Ishikawa (cell line): Measurements from ENCODE around the gene ARSB.

Experiments
- CEBPB ChIP-seq: IDR thresholded peaks from 2 replicates; pipeline ENCODE4 v1.6.1; 2012
- CREB1 ChIP-seq: IDR thresholded peaks from 2 replicates; pipeline ENCODE4 v1.6.1; 2012; ENCODE audit warnings: low read depth
- EGR1 ChIP-seq: IDR thresholded peaks from 2 replicates; pipeline ENCODE4 v1.6.1; 2012
- EP300 ChIP-seq: IDR thresholded peaks from 2 replicates; pipeline ENCODE4 v1.6.1; 2012; ENCODE audit warnings: borderline replicate concordance
- FOXM1 ChIP-seq: IDR thresholded peaks from 2 replicates; pipeline ENCODE4 v1.6.1; 2012; ENCODE audit warnings: low read depth, borderline replicate concordance
- MAX ChIP-seq: IDR thresholded peaks from 2 replicates; pipeline ENCODE4 v1.6.1; 2012
- NFIC ChIP-seq: IDR thresholded peaks from 2 replicates; pipeline ENCODE4 v1.6.1; 2012
- RAD21 ChIP-seq: IDR thresholded peaks from 2 replicates; pipeline ENCODE4 v1.6.1; 2012; ENCODE audit warnings: low read depth
- TAF1 ChIP-seq: IDR thresholded peaks from 2 replicates; pipeline ENCODE4 v1.6.1; 2012; ENCODE audit warnings: low read depth, mild to moderate bottlenecking
- TCF12 ChIP-seq: IDR thresholded peaks from 2 replicates; pipeline ENCODE4 v1.6.1; 2012; ENCODE audit warnings: low read depth
- TEAD4 ChIP-seq: IDR thresholded peaks from 2 replicates; pipeline ENCODE4 v1.6.1; 2012
- YY1 ChIP-seq: IDR thresholded peaks from 2 replicates; pipeline ENCODE4 v1.6.1; 2012; ENCODE audit warnings: low read depth
- ZBTB7A ChIP-seq: IDR thresholded peaks from 2 replicates; pipeline ENCODE4 v1.6.1; 2012; ENCODE audit warnings: low read depth
- TF ChIP-seq, protein P1 (sequence below): IDR thresholded peaks from 2 replicates; pipeline ENCODE4 v1.6.1; 2012
- TF ChIP-seq, protein P2 (sequence below): IDR thresholded peaks from 2 replicates; pipeline ENCODE4 v1.6.1; 2012; ENCODE audit warnings: low read depth, mild to moderate bottlenecking

Gene ARSB

DNA sequence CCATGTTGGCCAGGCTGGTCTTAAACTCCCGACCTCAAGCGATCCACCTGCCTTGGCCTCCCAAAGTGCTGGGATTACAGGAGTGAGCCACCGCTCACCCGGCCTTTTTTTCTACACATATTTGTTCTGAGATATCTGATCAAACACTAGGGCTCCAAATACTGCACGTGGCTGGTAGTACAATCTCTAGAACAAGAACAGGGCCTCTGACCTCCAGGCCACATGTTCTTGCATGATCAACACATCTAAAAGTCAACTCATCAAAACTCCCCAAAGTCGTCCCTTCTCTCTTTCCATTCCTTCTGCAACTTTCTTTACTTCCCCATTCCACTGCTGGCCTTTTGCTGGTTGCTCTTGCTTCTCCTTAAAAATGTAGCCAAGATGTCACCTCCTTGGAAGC, 223.3 kb downstream of the ARSB start:
- TF ChIP-seq ZBTB7A (no peak), YY1 (no peak), FOXM1 (no peak), MAX (no peak), TAF1 (no peak), TEAD4 (no peak), CREB1 (no peak), TCF12 (no peak), CEBPB (no peak), EP300 (no peak), RAD21 (no peak), NFIC (no peak), EGR1 (no peak)
- TF ChIP-seq, protein P1, sequence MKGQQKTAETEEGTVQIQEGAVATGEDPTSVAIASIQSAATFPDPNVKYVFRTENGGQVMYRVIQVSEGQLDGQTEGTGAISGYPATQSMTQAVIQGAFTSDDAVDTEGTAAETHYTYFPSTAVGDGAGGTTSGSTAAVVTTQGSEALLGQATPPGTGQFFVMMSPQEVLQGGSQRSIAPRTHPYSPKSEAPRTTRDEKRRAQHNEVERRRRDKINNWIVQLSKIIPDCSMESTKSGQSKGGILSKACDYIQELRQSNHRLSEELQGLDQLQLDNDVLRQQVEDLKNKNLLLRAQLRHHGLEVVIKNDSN, result no peak
- TF ChIP-seq, protein P2, sequence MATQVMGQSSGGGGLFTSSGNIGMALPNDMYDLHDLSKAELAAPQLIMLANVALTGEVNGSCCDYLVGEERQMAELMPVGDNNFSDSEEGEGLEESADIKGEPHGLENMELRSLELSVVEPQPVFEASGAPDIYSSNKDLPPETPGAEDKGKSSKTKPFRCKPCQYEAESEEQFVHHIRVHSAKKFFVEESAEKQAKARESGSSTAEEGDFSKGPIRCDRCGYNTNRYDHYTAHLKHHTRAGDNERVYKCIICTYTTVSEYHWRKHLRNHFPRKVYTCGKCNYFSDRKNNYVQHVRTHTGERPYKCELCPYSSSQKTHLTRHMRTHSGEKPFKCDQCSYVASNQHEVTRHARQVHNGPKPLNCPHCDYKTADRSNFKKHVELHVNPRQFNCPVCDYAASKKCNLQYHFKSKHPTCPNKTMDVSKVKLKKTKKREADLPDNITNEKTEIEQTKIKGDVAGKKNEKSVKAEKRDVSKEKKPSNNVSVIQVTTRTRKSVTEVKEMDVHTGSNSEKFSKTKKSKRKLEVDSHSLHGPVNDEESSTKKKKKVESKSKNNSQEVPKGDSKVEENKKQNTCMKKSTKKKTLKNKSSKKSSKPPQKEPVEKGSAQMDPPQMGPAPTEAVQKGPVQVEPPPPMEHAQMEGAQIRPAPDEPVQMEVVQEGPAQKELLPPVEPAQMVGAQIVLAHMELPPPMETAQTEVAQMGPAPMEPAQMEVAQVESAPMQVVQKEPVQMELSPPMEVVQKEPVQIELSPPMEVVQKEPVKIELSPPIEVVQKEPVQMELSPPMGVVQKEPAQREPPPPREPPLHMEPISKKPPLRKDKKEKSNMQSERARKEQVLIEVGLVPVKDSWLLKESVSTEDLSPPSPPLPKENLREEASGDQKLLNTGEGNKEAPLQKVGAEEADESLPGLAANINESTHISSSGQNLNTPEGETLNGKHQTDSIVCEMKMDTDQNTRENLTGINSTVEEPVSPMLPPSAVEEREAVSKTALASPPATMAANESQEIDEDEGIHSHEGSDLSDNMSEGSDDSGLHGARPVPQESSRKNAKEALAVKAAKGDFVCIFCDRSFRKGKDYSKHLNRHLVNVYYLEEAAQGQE, result no peak

DNA sequence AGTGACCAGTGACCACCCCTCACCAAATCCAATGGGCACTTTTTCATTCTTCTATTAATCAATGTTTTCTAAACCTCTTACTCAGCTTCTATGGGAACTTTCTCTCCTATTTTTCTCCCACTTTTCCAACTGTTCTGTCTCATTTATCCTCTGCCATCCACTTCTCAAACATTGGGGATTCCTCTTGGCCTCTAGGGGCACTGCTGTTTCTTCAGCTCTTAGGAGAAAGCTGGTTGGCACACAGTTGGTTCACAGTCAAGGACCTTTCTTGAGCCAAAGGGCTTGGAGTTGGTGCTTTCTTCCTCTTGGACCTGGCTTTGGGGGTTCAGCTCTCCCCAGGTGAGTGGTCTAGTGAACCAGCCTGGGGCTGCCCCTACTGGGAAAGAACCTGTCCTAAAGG, 224.3 kb downstream of the ARSB start:
- TF ChIP-seq, protein P2, result no peak
- no peak for TF ChIP-seq FOXM1
- no peak for TF ChIP-seq TAF1
- TF ChIP-seq, protein P1, result no peak
- TF ChIP-seq RAD21, result no peak
- TF ChIP-seq ZBTB7A, result no peak
- TF ChIP-seq TCF12, result no peak
- no peak for TF ChIP-seq MAX

DNA sequence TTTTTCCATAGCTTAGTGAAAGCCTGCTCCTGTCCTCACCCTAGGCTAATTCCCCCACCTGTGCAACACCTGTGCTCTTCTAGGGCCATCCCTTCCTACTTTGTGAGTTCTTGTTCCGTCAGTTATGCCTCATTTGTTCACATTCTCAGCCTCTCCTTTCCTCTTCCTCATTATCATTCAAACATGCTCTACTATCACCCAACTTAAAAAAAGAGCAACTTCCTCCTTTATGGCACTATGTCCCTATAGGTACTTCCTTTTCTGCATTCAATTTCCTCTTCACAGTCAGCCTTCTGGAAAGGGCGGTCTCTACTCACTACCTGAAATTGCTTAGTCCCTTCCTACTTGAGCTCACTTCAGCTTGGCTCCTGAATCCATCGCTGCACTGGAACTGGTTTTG, 224.7 kb downstream of the ARSB start:
- TF ChIP-seq, protein P1, result no peak
- TF ChIP-seq, protein P2, result no peak
- no peak for TF ChIP-seq MAX
- TF ChIP-seq CEBPB, result no peak
- no peak for TF ChIP-seq CREB1
- no peak for TF ChIP-seq EP300
- TF ChIP-seq TAF1, result no peak
- no peak for TF ChIP-seq ZBTB7A
- no peak for TF ChIP-seq FOXM1
- TF ChIP-seq YY1, result no peak
- TF ChIP-seq TEAD4, result no peak
- TF ChIP-seq TCF12, result no peak
- TF ChIP-seq EGR1, result no peak
- TF ChIP-seq NFIC, result no peak
- no peak for TF ChIP-seq RAD21

- no peak for TF ChIP-seq MAX
- TF ChIP-seq NFIC, result no peak
- TF ChIP-seq FOXM1, result no peak
- no peak for TF ChIP-seq EP300
- TF ChIP-seq RAD21, result no peak
- TF ChIP-seq TCF12, result no peak
- no peak for TF ChIP-seq ZBTB7A
- TF ChIP-seq, protein P2, result no peak
- no peak for TF ChIP-seq EGR1
- TF ChIP-seq, protein P1, result no peak
- no peak for TF ChIP-seq CEBPB
- no peak for TF ChIP-seq TAF1
- no peak for TF ChIP-seq YY1
- TF ChIP-seq TEAD4, result no peak
- no peak for TF ChIP-seq CREB1
Observed at GRCh38 chr5:78758169-78758839, 226.8 kb downstream of the ARSB start.
